Measurements from ENCODE around the gene AREG.

AREG gene

DNA sequence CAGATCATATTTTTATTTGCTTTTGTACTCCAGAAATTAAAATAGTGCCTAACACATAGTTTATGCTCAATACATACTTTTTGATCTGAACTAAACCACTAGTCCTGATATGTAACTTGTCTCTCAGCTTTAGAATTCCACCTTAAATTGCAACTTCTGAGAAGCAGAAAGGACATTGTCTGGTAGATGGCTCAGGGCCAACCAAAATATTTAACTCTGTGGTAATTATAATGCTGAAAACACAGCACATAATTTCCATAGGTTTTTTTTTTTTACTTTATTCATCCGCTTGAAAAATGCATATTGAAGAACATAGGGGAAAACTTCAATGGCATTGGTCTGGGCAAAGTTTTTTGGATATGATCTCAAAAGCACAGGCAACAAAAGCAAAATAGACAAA is 59.3 kb downstream of the AREG start:
- DNase-seq (ENCODE audit: extremely low read depth in 1 of 2, low read depth in 1 of 2) = no peak
